PC-9 (cell line): Measurements from ENCODE around the gene POLQ.

Source experiments
- EZH2 ChIP-seq: fragments of 200-600 bp; sonication (generic); IDR thresholded peaks from 2 replicates; pipeline ENCODE4 v1.8.0; 2017; ENCODE audit warnings: antibody characterized with exemption, low read depth
- TF ChIP-seq, protein P1 (sequence below): fragments of 200-600 bp; sonication (generic); conservative IDR thresholded peaks from 2 replicates; pipeline ENCODE4 v1.6.1; 2017; ENCODE audit warnings: mixed run types, antibody characterized with exemption, mild to moderate bottlenecking, moderate library complexity

DNA sequence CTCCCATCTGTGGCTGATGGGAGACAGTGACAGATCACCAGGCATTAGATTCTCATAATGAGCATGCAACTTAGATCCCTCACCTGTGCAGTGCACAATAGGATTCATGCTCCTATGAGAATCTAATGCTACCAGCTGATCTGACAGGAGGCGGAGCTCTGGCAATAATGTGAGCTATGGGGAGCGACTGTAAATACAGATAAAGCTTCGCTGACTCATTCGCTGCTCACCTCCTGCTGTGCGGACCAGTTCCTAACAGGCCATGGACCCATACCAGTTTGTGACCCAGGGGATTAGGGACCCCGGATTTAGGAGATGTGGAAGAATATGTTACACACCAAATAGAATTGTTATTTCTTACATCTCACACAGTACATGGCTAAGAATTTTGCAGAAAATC is 28.7 kb upstream of the POLQ start:
- TF ChIP-seq EZH2 = no peak
- TF ChIP-seq, protein P1, sequence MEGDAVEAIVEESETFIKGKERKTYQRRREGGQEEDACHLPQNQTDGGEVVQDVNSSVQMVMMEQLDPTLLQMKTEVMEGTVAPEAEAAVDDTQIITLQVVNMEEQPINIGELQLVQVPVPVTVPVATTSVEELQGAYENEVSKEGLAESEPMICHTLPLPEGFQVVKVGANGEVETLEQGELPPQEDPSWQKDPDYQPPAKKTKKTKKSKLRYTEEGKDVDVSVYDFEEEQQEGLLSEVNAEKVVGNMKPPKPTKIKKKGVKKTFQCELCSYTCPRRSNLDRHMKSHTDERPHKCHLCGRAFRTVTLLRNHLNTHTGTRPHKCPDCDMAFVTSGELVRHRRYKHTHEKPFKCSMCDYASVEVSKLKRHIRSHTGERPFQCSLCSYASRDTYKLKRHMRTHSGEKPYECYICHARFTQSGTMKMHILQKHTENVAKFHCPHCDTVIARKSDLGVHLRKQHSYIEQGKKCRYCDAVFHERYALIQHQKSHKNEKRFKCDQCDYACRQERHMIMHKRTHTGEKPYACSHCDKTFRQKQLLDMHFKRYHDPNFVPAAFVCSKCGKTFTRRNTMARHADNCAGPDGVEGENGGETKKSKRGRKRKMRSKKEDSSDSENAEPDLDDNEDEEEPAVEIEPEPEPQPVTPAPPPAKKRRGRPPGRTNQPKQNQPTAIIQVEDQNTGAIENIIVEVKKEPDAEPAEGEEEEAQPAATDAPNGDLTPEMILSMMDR = no peak
